Upper lobe of right lung (tissue), 1 donor: ENCODE measurements around the gene PTPRM. TPM values are rescaled to one million over a fixed set of nuclear protein-coding genes. Genes with fewer than 3 reads are reported as not detected.

Experiments used
- ATAC-seq: fragments of 200-7000 bp; cut with Tn5 transposase; one replicate; pipeline ENCODE4 v1.9.1; 2020; ENCODE audit warnings: mild to moderate bottlenecking, moderate library complexity
- DNase-seq: peaks from one replicate; pipeline ENCODE4 v3.0.0-alpha.2; 2020
- H3K27ac ChIP-seq: fragments of 200-600 bp; one replicate; pipeline ENCODE4 v1.8.0; 2022
- H3K27me3 ChIP-seq: fragments of 200-600 bp; one replicate; pipeline ENCODE4 v1.8.0; 2022; ENCODE audit warnings: mild to moderate bottlenecking
- H3K36me3 ChIP-seq: fragments of 200-600 bp; one replicate; pipeline ENCODE4 v1.8.0; 2022
- H3K4me1 ChIP-seq: fragments of 200-600 bp; one replicate; pipeline ENCODE4 v1.8.0; 2022
- H3K4me3 ChIP-seq: fragments of 200-600 bp; one replicate; pipeline ENCODE4 v1.8.0; 2022; ENCODE audit warnings: mild to moderate bottlenecking
- H3K9me3 ChIP-seq: fragments of 200-600 bp; one replicate; pipeline ENCODE4 v1.8.0; 2022
- CTCF ChIP-seq: fragments of 200-600 bp; IDR thresholded peaks from one replicate; pipeline ENCODE4 v1.8.0; 2022; ENCODE audit warnings: antibody characterized with exemption
- intact Hi-C: fragments of 100-400 bp; cut with DNase I; formaldehyde crosslinking; loops from one replicate; pipeline ENCODE4 v1.11.0; 2022
- total RNA-seq: library from RNA; stranded (reverse); fragmentation: NEBNext Ultra II Directional; extraction: Animal tissue kit (Norgen Biotek cat#: 25700); gene quantifications from one replicate; pipeline ENCODE4 v1.2.1, GENCODE V29; 2021
- donor health status: DM: no; HTN: yes; CAD: no; lungs with severe emphysema.

PTPRM gene
- total RNA-seq, 1 donor from 2014 or later, result 99.3 TPM

GRCh38 chr18:8401606-8402005 lies 834.5 kb downstream of the PTPRM start:
- H3K36me3 ChIP-seq, result peaks cover 45% of the 10 kb centered on the region
- TF ChIP-seq CTCF, result no peak
- H3K27me3 ChIP-seq, result no peaks in the 10 kb centered on the region
- ATAC-seq (no peak), DNase-seq (no peak)
- H3K9me3 ChIP-seq, result no peaks in the 10 kb centered on the region
- intact Hi-C loops, result no loop called here
- no peak overlapping the region for H3K4me3 ChIP-seq
- H3K4me1 ChIP-seq, result no peaks in the 10 kb centered on the region
- H3K27ac ChIP-seq, result no peak overlapping the region

DNA sequence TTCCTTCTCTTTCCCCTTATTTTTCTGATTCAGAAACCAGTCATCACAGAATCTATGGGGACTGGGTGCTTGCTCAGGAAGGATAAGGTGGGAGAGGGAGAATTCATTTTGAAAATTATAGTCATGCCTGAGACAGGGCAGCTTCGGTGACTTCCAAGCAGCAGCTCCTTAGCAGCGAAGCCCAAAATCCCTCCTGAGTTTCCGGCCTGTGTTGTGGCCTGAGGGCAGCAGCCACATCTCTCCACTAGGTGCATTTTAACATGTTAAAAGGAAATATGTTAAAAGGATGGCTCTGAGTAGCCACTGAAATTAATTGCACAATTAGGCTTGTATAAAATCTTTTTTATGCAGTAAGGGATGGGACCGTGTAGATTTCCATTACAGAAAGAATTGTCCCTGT lies 835.1 kb downstream of the PTPRM start:
- TF ChIP-seq CTCF, result no peak
- Histone ChIP-seq H3K4me3 (no peak overlapping the region), H3K27me3 (no peaks in the 10 kb centered on the region), H3K27ac (no peak overlapping the region), H3K36me3 (peaks cover 46% of the 10 kb centered on the region), H3K9me3 (no peaks in the 10 kb centered on the region), H3K4me1 (no peaks in the 10 kb centered on the region)
- intact Hi-C loops, result no loop called here
- no peak for DNase-seq
- no peak for ATAC-seq

DNA sequence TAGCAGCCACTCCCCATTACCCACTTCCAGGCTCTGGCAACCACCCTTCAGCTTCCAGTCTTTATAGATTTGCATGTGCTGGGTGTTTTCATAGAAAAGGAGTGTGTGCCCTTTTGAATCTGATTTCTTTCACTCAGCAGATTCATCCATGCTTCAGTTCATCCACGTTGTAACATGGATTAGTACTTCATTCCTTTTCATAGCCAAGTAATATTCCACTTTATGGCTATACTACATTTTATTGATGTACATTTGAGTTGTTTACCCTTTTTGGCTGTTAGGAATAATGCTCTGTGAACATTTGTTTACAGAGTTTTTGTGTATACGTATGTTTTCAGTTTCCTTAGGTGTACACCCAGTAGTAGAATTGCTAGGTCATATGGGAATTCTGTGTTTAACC lies 836.6 kb downstream of the PTPRM start:
- Histone ChIP-seq H3K9me3 (no peaks in the 10 kb centered on the region), H3K4me1 (no peaks in the 10 kb centered on the region), H3K4me3 (no peak overlapping the region), H3K27ac (no peak overlapping the region), H3K36me3 (peaks cover 33% of the 10 kb centered on the region), H3K27me3 (no peaks in the 10 kb centered on the region)
- intact Hi-C loops, result no loop called here
- ATAC-seq (no peak), DNase-seq (no peak)
- TF ChIP-seq CTCF, result no peak

DNA sequence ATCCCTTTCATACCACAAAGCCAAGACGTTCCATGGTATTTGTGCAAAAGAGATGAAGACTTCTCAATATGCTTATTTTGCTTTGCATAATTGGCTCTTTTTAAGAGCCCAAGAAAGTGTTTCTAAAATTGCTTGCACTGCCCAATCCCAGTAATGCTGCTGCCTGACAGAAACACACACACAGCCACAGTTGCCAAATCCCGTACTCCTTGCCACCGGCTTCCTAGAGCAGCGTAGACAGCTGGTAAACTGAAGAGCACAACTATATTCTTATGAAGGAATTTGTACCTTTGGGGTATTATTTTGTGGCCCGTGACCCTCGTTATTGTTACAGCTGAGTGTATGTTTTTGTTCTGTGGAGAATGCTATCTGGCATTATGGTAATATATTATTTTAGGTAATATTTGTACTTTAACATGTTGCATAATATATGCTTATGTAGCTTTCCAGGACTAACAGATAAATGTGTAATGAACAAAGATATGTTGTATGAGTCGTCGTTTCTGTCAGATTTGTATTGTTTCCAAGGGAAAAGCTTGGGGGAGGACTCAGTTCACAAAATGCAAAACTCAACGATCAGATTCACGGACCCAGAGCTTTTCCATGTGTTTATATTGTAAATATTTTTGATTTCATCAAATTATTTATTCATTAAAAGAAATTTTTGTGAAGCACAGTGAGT lies 839.2 kb downstream of the PTPRM start:
- Histone ChIP-seq H3K36me3 (peaks cover 28% of the 10 kb centered on the region), H3K27me3 (no peaks in the 10 kb centered on the region), H3K4me1 (no peaks in the 10 kb centered on the region), H3K9me3 (peaks cover 4% of the 10 kb centered on the region), H3K4me3 (no peak overlapping the region), H3K27ac (no peak overlapping the region)
- ATAC-seq (no peak), DNase-seq (no peak)
- TF ChIP-seq CTCF, result no peak
- intact Hi-C loops, result no loop called here

- Histone ChIP-seq H3K27me3 (no peaks in the 10 kb centered on the region), H3K9me3 (peaks cover 10% of the 10 kb centered on the region), H3K36me3 (peaks cover 22% of the 10 kb centered on the region), H3K4me1 (no peaks in the 10 kb centered on the region), H3K27ac (no peak overlapping the region), H3K4me3 (no peak overlapping the region)
- ATAC-seq (no peak), DNase-seq (no peak)
- intact Hi-C loops, result no loop called here
- no peak for TF ChIP-seq CTCF
These were observed 839.7 kb downstream of the PTPRM start for GRCh38 chr18:8406868-8407250.

- DNase-seq (no peak), ATAC-seq (no peak)
- TF ChIP-seq CTCF, result no peak
- Histone ChIP-seq H3K9me3 (peaks cover 18% of the 10 kb centered on the region), H3K4me1 (no peaks in the 10 kb centered on the region), H3K27me3 (no peaks in the 10 kb centered on the region), H3K27ac (no peak overlapping the region), H3K4me3 (no peak overlapping the region), H3K36me3 (peaks cover 16% of the 10 kb centered on the region)
- intact Hi-C loops, result no loop called here
These were observed 842.0 kb downstream of the PTPRM start for GRCh38 chr18:8409151-8409550.
